HepG2 (cell line): ENCODE data around the gene CYP27B1.

Experiments used
- ASH2L ChIP-seq: fragments of 300-600, 200-600 bp; sonication (generic); IDR thresholded peaks from 2 replicates; pipeline ENCODE4 v1.7.0; 2017; ENCODE audit warnings: low read depth, mild to moderate bottlenecking, moderate library complexity, mixed read lengths, low read length; ENCODE audit not compliant: insufficient read length
- CREB1 ChIP-seq, 2 experiments: fragments of 450-650 bp in 1 of 2; IDR thresholded peaks; 2 replicates each; pipeline ENCODE4 v1.6.1; 2016 to 2017; ENCODE audit warnings: control low read depth in 1 of 2, mild to moderate bottlenecking in 1 of 2, missing compliant biosample characterization in 1 of 2, missing genetic modification characterization in 1 of 2
- MZF1 ChIP-seq: sonication (generic); formaldehyde crosslinking; IDR thresholded peaks from 2 replicates; pipeline ENCODE4 v1.8.1; 2023; ENCODE audit warnings: mild to moderate bottlenecking, missing genetic modification reagents, borderline replicate concordance
- POLR2A ChIP-seq, 2 experiments: IDR thresholded peaks; 2 replicates each; pipeline ENCODE4 v1.6.1; 2011; ENCODE audit warnings: low read depth in 2 of 2, low read length in 2 of 2, mild to moderate bottlenecking in 1 of 2, moderate library complexity in 1 of 2; ENCODE audit not compliant: insufficient read depth in 1 of 2
- ZBTB7A ChIP-seq: sonication (generic); formaldehyde crosslinking; IDR thresholded peaks from 2 replicates; pipeline ENCODE4 v1.8.0; 2022; ENCODE audit warnings: mild to moderate bottlenecking, missing genetic modification reagents
- TF ChIP-seq, protein P1 (sequence below): sonication (generic); formaldehyde crosslinking; IDR thresholded peaks from 2 replicates; pipeline ENCODE4 v1.8.0; 2022; ENCODE audit warnings: mild to moderate bottlenecking, missing genetic modification reagents, moderate library complexity

DNA sequence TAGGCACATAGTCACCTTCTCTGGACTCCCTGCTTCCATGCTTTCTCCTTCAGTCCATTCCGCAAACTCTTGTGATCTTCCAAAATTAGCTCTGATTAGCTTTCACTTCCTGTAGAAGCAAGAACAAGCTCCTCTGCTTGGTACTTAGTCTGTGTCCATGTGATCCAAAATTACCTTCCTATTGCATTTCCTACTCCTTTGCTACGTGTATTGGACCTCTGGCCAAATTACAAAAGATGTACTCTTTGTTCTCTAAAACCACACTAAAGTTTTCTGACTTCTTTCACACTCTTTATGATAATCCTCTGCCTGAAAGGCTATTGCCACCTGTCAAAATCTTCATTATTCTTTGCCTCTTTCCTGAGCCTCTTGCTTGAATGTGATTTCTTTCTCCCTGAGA is 14.9 kb upstream of the CYP27B1 start:
- TF ChIP-seq, protein P1, sequence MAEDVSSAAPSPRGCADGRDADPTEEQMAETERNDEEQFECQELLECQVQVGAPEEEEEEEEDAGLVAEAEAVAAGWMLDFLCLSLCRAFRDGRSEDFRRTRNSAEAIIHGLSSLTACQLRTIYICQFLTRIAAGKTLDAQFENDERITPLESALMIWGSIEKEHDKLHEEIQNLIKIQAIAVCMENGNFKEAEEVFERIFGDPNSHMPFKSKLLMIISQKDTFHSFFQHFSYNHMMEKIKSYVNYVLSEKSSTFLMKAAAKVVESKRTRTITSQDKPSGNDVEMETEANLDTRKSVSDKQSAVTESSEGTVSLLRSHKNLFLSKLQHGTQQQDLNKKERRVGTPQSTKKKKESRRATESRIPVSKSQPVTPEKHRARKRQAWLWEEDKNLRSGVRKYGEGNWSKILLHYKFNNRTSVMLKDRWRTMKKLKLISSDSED: no peak
- TF ChIP-seq CREB1 (IDR thresholded peaks at IDR 0.05): no peak
- no peak for TF ChIP-seq CREB1 (CRISPR knock-in tag; IDR thresholded peaks at IDR 0.05)
- TF ChIP-seq POLR2A (IDR thresholded peaks at IDR 0.05; ENCODE audit: insufficient read depth in 1 of 2, low read depth in 2 of 2, low read length in 2 of 2): no peak
- no peak for TF ChIP-seq MZF1 (CRISPR knock-in tag)
- no peak for TF ChIP-seq ASH2L
- TF ChIP-seq ZBTB7A (CRISPR knock-in tag): no peak
